Nephron progenitor cell (in vitro differentiated cells): Measurements from ENCODE around the gene CIROP.

Source experiments
- DNase-seq: peaks from one replicate; pipeline ENCODE4 v3.0.0; 2021
- H3K27ac Mint-ChIP-seq: 2 replicates; pipeline ENCODE4 v1.8.0; 2021; ENCODE audit warnings: mild to moderate bottlenecking, moderate library complexity, mixed read lengths
- H3K27me3 Mint-ChIP-seq: 2 replicates; pipeline ENCODE4 v1.8.0; 2021; ENCODE audit warnings: mild to moderate bottlenecking, low read depth, mixed read lengths; ENCODE audit not compliant: poor library complexity
- H3K36me3 Mint-ChIP-seq: 2 replicates; pipeline ENCODE4 v1.8.0; 2021; ENCODE audit warnings: low read depth, mixed read lengths
- H3K4me1 Mint-ChIP-seq: 2 replicates; pipeline ENCODE4 v1.8.0; 2021; ENCODE audit warnings: mixed read lengths
- H3K4me3 Mint-ChIP-seq: 2 replicates; pipeline ENCODE4 v1.8.0; 2021; ENCODE audit warnings: mild to moderate bottlenecking, moderate library complexity, mixed read lengths
- H3K9me3 Mint-ChIP-seq: 2 replicates; pipeline ENCODE4 v1.8.0; 2021; ENCODE audit warnings: mild to moderate bottlenecking, moderate library complexity, mixed read lengths
- CTCF ChIP-seq: fragments of 200-600 bp; sonication (generic); IDR thresholded peaks from 2 replicates; pipeline ENCODE4 v1.5.0; 2021; ENCODE audit warnings: antibody characterized with exemption

CIROP gene

DNA sequence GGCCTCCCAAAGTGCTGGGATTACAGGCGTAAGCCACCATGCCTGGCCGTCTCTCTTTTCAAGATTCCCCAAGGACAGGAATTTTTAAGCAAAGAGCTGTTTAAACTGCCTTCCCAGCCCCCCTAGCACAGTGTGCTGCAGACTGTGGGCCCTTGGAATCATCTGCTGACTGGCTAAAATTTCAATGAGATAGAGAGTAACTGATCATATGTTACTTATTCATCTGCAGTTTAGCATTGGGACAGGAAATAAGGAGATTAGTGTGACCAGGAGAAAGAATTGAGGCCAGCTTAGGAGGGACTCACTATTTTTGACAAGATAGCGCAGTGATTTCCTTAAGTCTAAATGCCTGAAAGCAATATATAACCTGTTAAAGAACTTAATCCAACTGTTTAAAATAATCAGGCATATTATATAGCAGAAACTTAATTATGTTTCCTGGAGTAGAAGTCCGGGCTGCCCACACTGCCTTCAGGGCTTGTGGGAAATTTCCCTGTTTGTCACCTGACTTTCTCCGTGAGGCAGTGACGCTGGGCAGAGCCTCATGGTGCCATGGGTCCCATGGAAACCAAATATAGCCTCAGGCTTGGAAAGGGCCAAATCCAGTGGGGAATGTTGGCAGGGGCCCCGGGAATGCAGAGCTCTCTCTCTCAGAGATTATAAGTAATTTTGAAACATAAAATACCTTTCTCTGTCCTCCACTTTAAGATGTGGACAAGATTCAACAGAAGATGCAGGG is 37.1 kb upstream of the CIROP start:
- Mint-ChIP-seq H3K9me3 (no peaks in the 10 kb centered on the region), H3K36me3 (peaks cover 61% of the 10 kb centered on the region), H3K27ac (no peak overlapping the region), H3K4me1 (peaks cover 35% of the 10 kb centered on the region), H3K27me3 (no peaks in the 10 kb centered on the region), H3K4me3 (no peak overlapping the region)
- no peak for TF ChIP-seq CTCF
- no peak for DNase-seq

DNA sequence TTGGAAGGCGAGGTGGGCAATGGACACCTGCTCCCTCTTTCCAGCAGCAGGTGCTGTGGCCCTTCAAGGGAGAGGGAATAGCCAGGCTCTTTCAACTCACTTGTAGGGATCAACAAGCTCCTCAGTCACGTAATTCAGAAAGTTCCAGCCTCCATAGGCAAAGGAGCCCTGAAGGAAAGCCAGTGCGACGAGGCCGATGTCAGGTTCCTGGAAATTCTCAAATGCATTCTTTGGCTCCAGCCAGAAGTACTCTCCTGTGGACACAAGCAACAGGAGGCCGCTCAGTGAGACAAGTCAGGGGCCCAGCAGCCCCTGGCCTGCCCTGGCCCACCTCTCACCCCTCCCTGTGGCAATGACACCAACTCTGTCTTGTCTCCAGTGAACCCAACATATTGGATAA is 35.6 kb upstream of the CIROP start:
- TF ChIP-seq CTCF: no peak
- no peaks in the 10 kb centered on the region for H3K27me3 Mint-ChIP-seq
- H3K36me3 Mint-ChIP-seq: peaks cover 48% of the 10 kb centered on the region
- H3K4me1 Mint-ChIP-seq: peaks cover 24% of the 10 kb centered on the region
- no peaks in the 10 kb centered on the region for H3K9me3 Mint-ChIP-seq
- H3K27ac Mint-ChIP-seq: peak overlapping the region; percentile 77
- H3K4me3 Mint-ChIP-seq: no peak overlapping the region
- DNase-seq: no peak

- Mint-ChIP-seq H3K9me3 (no peaks in the 10 kb centered on the region), H3K36me3 (peaks cover 48% of the 10 kb centered on the region), H3K4me3 (no peak overlapping the region), H3K27ac (peak overlapping the region; percentile 77), H3K4me1 (peaks cover 24% of the 10 kb centered on the region), H3K27me3 (no peaks in the 10 kb centered on the region)
- DNase-seq: no peak
- no peak for TF ChIP-seq CTCF
Observed at GRCh38 chr14:23139874-23140273, 35.1 kb upstream of the CIROP start.

DNA sequence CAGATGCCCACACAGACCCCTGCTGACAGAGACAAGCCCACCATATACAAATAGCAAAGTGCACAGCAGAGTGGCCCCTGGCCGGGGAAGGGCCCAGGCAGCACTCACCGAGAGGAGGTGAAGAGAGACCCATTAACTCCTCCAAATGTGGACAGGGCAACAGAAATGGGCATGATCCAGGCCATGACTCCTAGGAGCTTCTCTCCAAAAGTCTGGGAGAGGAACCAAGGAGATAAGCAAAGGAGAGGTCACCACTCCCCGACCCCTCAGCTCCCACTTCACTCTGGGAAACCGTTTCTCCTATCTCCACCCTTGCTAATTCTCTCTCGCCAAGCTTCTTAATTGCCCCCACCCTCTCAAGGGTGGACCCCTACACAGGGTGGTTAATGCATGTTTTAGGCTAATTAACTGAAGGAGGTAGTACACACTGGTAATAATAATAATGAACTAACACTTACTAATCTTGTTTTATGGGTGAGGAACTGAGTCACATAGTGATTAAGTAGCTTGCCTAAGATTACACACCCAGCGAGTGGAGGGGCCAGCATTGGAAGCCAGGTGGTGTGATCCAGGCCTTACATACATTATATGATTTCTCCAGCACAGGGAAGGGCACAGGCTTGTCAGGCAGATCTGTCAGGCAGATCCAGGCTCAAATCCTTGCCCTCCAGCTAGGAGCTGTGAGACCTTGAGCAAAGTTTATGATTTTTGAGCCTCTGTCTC is 33.2 kb upstream of the CIROP start:
- Mint-ChIP-seq H3K27ac (no peak overlapping the region), H3K9me3 (no peaks in the 10 kb centered on the region), H3K4me3 (no peak overlapping the region), H3K4me1 (peaks cover 21% of the 10 kb centered on the region), H3K36me3 (peaks cover 44% of the 10 kb centered on the region), H3K27me3 (no peaks in the 10 kb centered on the region)
- TF ChIP-seq CTCF: no peak
- DNase-seq: no peak

DNA sequence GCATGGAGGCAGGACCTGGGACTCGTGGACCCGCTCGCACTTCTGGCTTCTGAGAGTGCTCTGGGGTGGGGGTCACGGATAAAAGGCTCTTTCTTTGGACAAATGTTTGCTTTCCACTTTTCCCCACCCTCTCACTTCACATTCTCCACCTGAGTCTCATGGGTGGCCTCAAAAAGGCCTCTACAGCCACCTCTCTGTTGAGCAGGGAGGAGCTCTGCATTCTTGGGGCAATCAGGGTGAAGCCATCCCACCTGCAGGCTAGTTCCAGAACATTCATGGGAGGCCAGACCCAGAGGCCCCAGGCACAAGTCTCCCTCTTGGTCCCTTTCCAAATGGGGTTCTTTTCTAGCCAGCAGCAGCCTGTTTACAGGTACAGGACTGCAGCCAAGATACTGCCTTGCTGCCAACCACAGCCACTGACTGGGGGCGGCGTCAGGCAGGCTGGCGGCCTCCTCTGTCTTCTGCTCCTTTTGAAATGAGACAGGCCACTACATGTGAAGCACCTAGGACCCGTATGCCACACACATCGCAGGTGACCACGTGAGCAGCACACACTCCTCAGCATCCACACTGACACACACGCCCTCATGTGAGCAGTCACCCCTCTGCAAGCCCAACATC is 32.5 kb upstream of the CIROP start:
- H3K27me3 Mint-ChIP-seq: no peaks in the 10 kb centered on the region
- DNase-seq: no peak
- peaks cover 41% of the 10 kb centered on the region for H3K36me3 Mint-ChIP-seq
- TF ChIP-seq CTCF: no peak
- peak overlapping the region; percentile 54 for H3K27ac Mint-ChIP-seq
- H3K4me1 Mint-ChIP-seq: peaks cover 21% of the 10 kb centered on the region
- H3K4me3 Mint-ChIP-seq: no peak overlapping the region
- no peaks in the 10 kb centered on the region for H3K9me3 Mint-ChIP-seq
